Measurements from ENCODE around the gene FUCA1. TPM values are rescaled to one million over a fixed set of nuclear protein-coding genes. Genes with fewer than 3 reads are reported as not detected.
"Not testable (repeated sequence)": the region's sequence is repeated elsewhere in the genome, so short reads cannot be mapped to it uniquely, and the experiment has no call there.

Gene FUCA1
- total RNA-seq, 4 donors from 2014 or later: 19.4 to 26.9 (median 22.0) TPM

DNA sequence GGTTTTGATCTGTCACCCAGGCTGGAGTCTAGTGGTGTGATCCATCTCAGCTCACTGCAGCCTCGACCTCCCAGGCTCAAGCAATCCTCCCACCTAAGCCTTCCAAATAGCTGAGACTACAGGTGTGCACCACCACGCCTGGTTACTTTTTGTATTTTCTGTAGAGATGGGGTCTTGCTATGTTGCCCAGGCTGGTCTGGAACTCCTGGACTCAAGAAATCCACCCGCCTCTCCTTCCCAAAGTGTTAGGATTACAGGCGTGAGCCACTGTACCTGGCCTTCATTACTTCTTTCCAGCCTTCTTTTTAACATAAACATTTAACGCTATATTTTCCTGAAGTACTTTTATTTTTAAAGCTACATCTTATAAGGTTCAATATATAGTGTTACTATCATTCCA, 24.4 kb downstream of the FUCA1 start:
- peaks cover 0 to 4% (median 0%) of the 10 kb centered on the region in 4 donors for H3K9me3 ChIP-seq
- WGBS, 2 donors: 91 to 95% methylated on average over 5 of the region's 5 CpGs
- H3K4me3 ChIP-seq: no peak overlapping the region
- TF ChIP-seq, protein P1, sequence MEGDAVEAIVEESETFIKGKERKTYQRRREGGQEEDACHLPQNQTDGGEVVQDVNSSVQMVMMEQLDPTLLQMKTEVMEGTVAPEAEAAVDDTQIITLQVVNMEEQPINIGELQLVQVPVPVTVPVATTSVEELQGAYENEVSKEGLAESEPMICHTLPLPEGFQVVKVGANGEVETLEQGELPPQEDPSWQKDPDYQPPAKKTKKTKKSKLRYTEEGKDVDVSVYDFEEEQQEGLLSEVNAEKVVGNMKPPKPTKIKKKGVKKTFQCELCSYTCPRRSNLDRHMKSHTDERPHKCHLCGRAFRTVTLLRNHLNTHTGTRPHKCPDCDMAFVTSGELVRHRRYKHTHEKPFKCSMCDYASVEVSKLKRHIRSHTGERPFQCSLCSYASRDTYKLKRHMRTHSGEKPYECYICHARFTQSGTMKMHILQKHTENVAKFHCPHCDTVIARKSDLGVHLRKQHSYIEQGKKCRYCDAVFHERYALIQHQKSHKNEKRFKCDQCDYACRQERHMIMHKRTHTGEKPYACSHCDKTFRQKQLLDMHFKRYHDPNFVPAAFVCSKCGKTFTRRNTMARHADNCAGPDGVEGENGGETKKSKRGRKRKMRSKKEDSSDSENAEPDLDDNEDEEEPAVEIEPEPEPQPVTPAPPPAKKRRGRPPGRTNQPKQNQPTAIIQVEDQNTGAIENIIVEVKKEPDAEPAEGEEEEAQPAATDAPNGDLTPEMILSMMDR (IDR thresholded peaks at IDR 0.05): no peak
- peaks cover 0 to 3% (median 0%) of the 10 kb centered on the region in 4 donors for H3K4me1 ChIP-seq
- no peaks in the 10 kb centered on the region for H3K27me3 ChIP-seq
- DNase-seq (ENCODE audit: low spot score in 2 of 2): no peak
- H3K27ac ChIP-seq: no peak overlapping the region
- peaks cover 0 to 41% (median 14%) of the 10 kb centered on the region in 3 donors for H3K36me3 ChIP-seq

DNA sequence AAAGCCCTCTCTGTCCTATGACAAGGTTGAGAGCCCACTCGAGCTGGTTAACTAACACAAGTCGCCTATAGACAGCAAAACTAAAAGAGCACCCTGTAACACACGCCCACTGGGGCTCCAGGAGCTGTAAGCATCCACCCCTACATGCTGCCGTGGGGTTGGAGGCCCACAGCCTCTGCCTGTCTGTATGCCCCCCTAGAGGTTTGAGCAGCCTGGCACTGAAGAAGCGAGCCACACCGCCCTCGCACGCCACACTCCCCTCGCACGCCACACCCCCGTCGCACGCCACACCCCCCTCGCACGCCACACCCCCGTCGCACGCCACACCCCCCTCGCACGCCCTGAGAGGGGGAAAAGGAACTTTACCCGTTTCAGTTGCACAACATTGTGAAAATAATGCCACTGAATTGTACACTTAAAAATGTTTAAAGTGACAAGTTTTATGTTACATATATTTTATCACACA, 29.7 kb downstream of the FUCA1 start:
- H3K4me3 ChIP-seq: peak overlapping the region; percentile 4 to 44 (median 26)
- H3K4me1 ChIP-seq: peaks cover 0 to 15% (median 2%) of the 10 kb centered on the region in 4 donors
- H3K9me3 ChIP-seq: no peaks in the 10 kb centered on the region
- no peaks in the 10 kb centered on the region for H3K36me3 ChIP-seq
- TF ChIP-seq POLR2A (IDR thresholded peaks at IDR 0.05) (no peak), EP300 (IDR thresholded peaks at IDR 0.05) (no peak)
- TF ChIP-seq, protein P1 (IDR thresholded peaks at IDR 0.05): no peak
- WGBS, 2 donors: 0% methylated on average over 21 of the region's 21 CpGs
- H3K27me3 ChIP-seq: no peaks in the 10 kb centered on the region
- no peak overlapping the region for H3K27ac ChIP-seq
- peak; percentile 35 to 48 for DNase-seq (ENCODE audit: low spot score in 2 of 2)

DNA sequence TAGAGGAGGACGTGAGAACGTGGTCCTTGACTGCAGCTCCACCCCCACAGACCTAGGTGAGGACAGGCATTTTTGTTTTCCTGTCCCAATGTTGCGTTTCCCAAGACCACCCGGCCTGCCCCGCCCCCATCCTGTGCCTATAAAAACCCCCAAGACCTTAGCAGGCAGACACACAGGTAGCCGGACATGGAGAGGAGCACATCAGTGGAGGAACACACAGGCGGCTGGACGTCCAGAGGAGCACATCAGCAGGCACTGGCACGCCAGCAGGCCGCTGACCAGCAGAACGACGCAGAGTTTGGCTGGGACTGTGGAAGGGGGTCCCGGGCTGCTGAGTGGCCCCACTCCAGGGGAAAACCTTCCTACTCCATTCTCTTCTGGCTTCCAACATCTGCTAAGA, 30.2 kb downstream of the FUCA1 start:
- Histone ChIP-seq H3K4me3 (peak overlapping the region in 1 of 4 donors; percentile 44), H3K27ac (no peak overlapping the region), H3K4me1 (peaks cover 0 to 15% (median 2%) of the 10 kb centered on the region in 4 donors), H3K27me3 (no peaks in the 10 kb centered on the region), H3K36me3 (no peaks in the 10 kb centered on the region), H3K9me3 (no peaks in the 10 kb centered on the region)
- DNase-seq (ENCODE audit: low spot score in 2 of 2): no peak
- whole genome bisulfite sequencing, 2 donors: 21 to 30% methylated on average over 13 of the region's 13 CpGs
- TF ChIP-seq EP300 (IDR thresholded peaks at IDR 0.05) (no peak), POLR2A (IDR thresholded peaks at IDR 0.05) (no peak)
- TF ChIP-seq, protein P1 (IDR thresholded peaks at IDR 0.05): no peak

DNA sequence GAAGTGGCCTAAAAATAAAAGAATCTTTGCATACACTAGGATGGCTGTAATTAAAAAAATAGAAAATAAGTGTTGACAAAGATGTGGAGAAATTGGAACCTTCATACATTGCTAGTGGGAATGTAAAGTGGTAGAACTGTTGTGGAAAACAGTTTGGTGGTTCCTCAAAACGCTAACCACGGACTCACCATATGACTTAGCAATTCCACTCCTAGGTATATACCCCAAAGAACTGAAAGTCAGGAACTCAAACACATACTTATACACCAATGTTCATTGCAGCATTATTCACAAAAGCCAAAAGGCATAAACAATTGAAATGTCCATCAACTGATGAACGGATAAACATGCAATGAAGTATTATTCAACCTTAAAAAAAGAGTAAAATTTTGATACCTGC, 32.1 kb downstream of the FUCA1 start:
- Histone ChIP-seq H3K27me3 (no peaks in the 10 kb centered on the region), H3K4me1 (peaks cover 0 to 15% (median 2%) of the 10 kb centered on the region in 4 donors), H3K4me3 (no peak overlapping the region), H3K27ac (no peak overlapping the region), H3K9me3 (no peaks in the 10 kb centered on the region), H3K36me3 (no peaks in the 10 kb centered on the region)
- no peak for DNase-seq (ENCODE audit: low spot score in 2 of 2)
- TF ChIP-seq, protein P1 (IDR thresholded peaks at IDR 0.05): no peak
- TF ChIP-seq EP300 (IDR thresholded peaks at IDR 0.05): no peak
- no peak for TF ChIP-seq POLR2A (IDR thresholded peaks at IDR 0.05)
- 74 to 78% methylated on average over 3 of the region's 3 CpGs for WGBS, 2 donors

DNA sequence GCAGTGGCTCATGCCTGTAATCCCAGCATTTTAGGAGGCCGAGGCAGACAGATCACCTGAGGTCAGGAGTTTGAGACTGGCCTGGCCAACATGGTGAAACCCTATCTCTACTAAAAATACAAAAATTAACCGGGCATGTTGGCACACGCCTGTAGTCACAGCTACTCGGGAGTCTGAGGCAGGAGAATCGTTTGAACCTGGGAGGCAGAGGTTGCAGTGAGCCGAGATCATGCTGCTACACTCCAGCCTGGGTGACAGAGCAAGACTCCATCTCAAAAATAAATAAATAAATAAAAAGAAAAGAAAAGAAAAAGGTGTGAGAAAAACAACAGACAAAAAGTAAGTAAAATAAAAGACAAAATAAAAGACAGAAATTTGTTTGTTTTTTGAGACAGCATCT, 33.9 kb downstream of the FUCA1 start:
- not testable (repeated sequence) for H3K4me3 ChIP-seq; H3K27me3 ChIP-seq; H3K36me3 ChIP-seq; DNase-seq (ENCODE audit: low spot score in 2 of 2); H3K9me3 ChIP-seq; H3K27ac ChIP-seq
- WGBS, 2 donors: 78 to 86% methylated on average over 6 of the region's 6 CpGs
- peaks cover 0 to 15% (median 2%) of the 10 kb centered on the region in 4 donors for H3K4me1 ChIP-seq

DNA sequence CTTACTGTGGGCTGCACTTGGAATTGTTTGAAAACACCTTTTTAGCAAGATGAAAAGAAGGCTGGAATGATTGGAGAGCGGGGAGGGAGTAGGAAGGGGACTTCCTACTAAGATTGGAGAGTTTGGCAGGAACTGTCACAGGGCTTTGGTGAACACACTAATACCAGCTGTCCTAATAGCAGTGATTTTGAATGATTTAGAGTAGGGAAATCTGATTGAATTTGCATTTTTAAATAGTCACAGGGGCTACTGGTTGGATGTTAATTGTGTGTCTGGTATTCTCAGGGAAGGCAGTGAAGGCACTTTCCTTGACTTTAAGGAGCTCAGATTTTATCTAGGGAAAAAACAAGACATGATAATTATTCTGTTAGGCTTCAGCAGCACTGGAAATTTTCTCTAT, 40.4 kb downstream of the FUCA1 start:
- 77% methylated on average over 1 of the region's 1 CpG for WGBS, 2 donors
- no peak overlapping the region for H3K4me3 ChIP-seq
- no peak overlapping the region for H3K27ac ChIP-seq
- DNase-seq (ENCODE audit: low spot score in 2 of 2): no peak
- no peaks in the 10 kb centered on the region for H3K9me3 ChIP-seq
- TF ChIP-seq, protein P1 (IDR thresholded peaks at IDR 0.05): no peak
- TF ChIP-seq POLR2A (IDR thresholded peaks at IDR 0.05) (no peak), EP300 (IDR thresholded peaks at IDR 0.05) (no peak)
- H3K4me1 ChIP-seq: peaks cover 0 to 11% (median 6%) of the 10 kb centered on the region in 4 donors
- H3K27me3 ChIP-seq: no peaks in the 10 kb centered on the region
- no peaks in the 10 kb centered on the region for H3K36me3 ChIP-seq

DNA sequence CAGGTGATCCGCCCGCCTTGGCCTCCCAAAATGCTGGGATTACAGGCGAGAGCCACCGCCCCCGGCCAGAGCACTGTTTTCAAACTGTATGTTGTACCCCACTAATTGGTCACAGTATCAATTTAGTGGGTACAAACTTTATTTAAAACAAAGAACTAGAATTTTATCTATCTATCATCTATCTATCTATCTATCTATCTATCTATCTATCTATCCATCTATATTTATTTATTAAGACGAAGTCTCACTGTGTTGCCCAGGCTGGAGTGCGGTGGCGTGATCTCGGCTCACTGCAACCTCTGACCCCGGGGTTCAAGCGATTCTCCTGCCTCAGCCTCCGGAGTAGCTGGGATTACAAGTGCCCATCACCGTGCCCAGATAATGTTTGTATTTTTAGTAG, 41.5 kb downstream of the FUCA1 start:
- not testable (repeated sequence) for DNase-seq (ENCODE audit: low spot score in 2 of 2); H3K4me3 ChIP-seq; H3K9me3 ChIP-seq; H3K36me3 ChIP-seq; H3K27me3 ChIP-seq; H3K27ac ChIP-seq
- H3K4me1 ChIP-seq: peaks cover 0 to 11% (median 6%) of the 10 kb centered on the region in 4 donors
- 95 to 96% methylated on average over 13 of the region's 13 CpGs for WGBS, 2 donors

Measured in tibial nerve (tissue), 4 donors.